Large intestine (tissue), 3 donors: Measurements from ENCODE around the gene RAVER2. TPM values are rescaled to one million over a fixed set of nuclear protein-coding genes. Genes with fewer than 3 reads are reported as not detected.
A peak's percentile ranks its signal among the peaks of the same experiment; 100 is the strongest.
"Not testable (repeated sequence)": the region's sequence is repeated elsewhere in the genome, so short reads cannot be mapped to it uniquely, and the experiment has no call there.

Source experiments
- DNase-seq, 2 donors: peaks; one replicate each; pipeline versions ENCODE4 v3.0.0 to v3.0.0-alpha.2; 2013
- H3K27ac ChIP-seq: one replicate; pipeline ENCODE4 v1.5.1; 2013; ENCODE audit warnings: low read length
- H3K27me3 ChIP-seq: 2 replicates; pipeline ENCODE4 v1.6.1; 2013; ENCODE audit warnings: low read length; ENCODE audit not compliant: control insufficient read depth, insufficient read depth
- H3K36me3 ChIP-seq: 2 replicates; pipeline ENCODE4 v1.6.1; 2013; ENCODE audit warnings: low read length; ENCODE audit not compliant: control insufficient read depth, insufficient read depth
- H3K4me1 ChIP-seq: one replicate; pipeline ENCODE4 v1.6.1; 2013; ENCODE audit warnings: low read length; ENCODE audit not compliant: control insufficient read depth, insufficient read depth
- H3K4me3 ChIP-seq: one replicate; pipeline ENCODE4 v1.5.1; 2013; ENCODE audit warnings: low read length
- H3K9me3 ChIP-seq: one replicate; pipeline ENCODE4 v1.6.1; 2013; ENCODE audit warnings: mild to moderate bottlenecking, low read depth, low read length, moderate library complexity; ENCODE audit not compliant: control insufficient read depth
- WGBS: methylation state at CpG from one replicate; pipeline ENCODE4 v1.1.5; 2013; ENCODE audit warnings: low lambda C conversion rate; ENCODE audit not compliant: insufficient coverage; 5-methylcytosine and 5-hydroxymethylcytosine counted together
- polyA plus RNA-seq: library from polyadenylated mRNA; unstranded; fragments of 120-200 nt; gene quantifications from one replicate; pipeline ENCODE4 v1.2.1, GENCODE V29; 2013

RAVER2 gene
- polyA plus RNA-seq, 1 donor, result 41.7 TPM

DNA sequence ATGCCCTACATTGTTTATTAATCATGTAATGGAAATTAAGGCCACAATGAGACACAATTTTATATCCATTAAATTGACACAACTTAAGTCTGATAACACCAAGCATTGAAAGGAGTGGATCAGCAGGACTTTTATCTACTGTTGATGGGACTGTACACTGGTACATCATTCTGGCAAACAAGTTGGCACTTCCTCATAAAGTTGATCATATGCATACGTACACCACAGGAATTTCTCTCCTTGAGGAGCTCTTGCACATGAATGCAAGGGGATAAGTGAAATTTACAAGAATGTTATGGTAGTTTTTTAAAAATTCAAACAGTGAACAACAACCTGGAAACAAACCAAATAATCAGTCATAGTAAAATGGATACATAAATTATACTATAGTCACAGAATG is 20.1 kb downstream of the RAVER2 start:
- Histone ChIP-seq H3K4me3 (no peak overlapping the region), H3K9me3 (no peaks in the 10 kb centered on the region), H3K27ac (no peak overlapping the region), H3K4me1 (peaks cover 4% of the 10 kb centered on the region), H3K27me3 (no peaks in the 10 kb centered on the region), H3K36me3 (peaks cover 5% of the 10 kb centered on the region)
- no CpG with 5 or more reads among the region's 1 CpG for WGBS
- DNase-seq, result no peak

- Histone ChIP-seq H3K27me3 (no peaks in the 10 kb centered on the region), H3K27ac (no peak overlapping the region), H3K4me3 (no peak overlapping the region), H3K9me3 (no peaks in the 10 kb centered on the region), H3K4me1 (no peaks in the 10 kb centered on the region), H3K36me3 (peaks cover 8% of the 10 kb centered on the region)
- DNase-seq, result peak in 1 of 2 donors; percentile 15
- no CpG with 5 or more reads among the region's 2 CpGs for WGBS
These were observed 21.0 kb downstream of the RAVER2 start for GRCh38 chr1:64765826-64766225.

DNA sequence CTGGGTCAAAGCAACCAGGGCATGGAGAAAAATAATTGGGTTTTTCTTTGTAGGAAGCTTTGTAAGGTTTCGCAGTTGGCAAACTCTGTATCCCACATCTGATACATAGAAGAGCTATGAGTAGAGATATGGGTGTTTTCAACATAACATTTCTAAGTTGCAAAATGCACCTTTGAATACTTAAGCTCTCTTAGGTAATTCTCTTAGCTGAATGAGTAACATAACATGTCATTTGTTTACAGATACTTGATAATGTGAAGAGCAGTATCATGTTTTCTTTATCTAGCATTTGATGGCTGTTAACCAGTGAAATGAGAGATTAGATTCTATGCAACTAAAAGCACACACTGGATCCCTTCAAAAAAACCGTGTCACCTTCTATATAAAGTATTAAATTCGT is 21.6 kb downstream of the RAVER2 start:
- H3K27ac ChIP-seq, result no peak overlapping the region
- no peak overlapping the region for H3K4me3 ChIP-seq
- H3K36me3 ChIP-seq, result peaks cover 8% of the 10 kb centered on the region
- 83% methylated on average over 2 of the region's 3 CpGs for WGBS
- DNase-seq, result peak in 1 of 2 donors; percentile 15
- no peaks in the 10 kb centered on the region for H3K27me3 ChIP-seq
- no peaks in the 10 kb centered on the region for H3K9me3 ChIP-seq
- H3K4me1 ChIP-seq, result no peaks in the 10 kb centered on the region

DNA sequence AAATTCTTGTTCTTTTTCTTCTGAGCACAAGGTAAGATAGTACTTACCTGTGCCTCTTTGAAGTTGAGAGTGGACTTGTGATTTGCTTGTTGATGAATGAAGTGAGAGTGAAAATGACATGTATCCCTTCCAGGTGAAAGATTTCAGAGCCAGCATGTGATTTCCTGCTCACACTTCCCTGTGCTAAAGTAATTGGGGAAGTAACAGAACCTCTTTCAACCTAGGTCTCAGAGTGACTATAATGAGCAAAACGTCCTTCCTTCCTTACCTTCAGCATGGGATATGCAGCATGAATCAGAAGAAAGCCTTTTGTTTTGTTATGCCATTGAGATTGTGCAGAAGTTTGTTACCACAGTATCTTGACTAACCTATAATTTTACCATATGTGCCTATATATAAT is 24.6 kb downstream of the RAVER2 start:
- no peaks in the 10 kb centered on the region for H3K27me3 ChIP-seq
- no peaks in the 10 kb centered on the region for H3K9me3 ChIP-seq
- no peak overlapping the region for H3K27ac ChIP-seq
- no CpG with 5 or more reads among the region's 1 CpG for WGBS
- no peak overlapping the region for H3K4me3 ChIP-seq
- no peak for DNase-seq
- peaks cover 8% of the 10 kb centered on the region for H3K36me3 ChIP-seq
- no peaks in the 10 kb centered on the region for H3K4me1 ChIP-seq

GRCh38 chr1:64769971-64770370 is 25.1 kb downstream of the RAVER2 start:
- H3K27me3 ChIP-seq, result no peaks in the 10 kb centered on the region
- H3K36me3 ChIP-seq, result peaks cover 8% of the 10 kb centered on the region
- no peaks in the 10 kb centered on the region for H3K9me3 ChIP-seq
- H3K4me3 ChIP-seq, result no peak overlapping the region
- H3K27ac ChIP-seq, result no peak overlapping the region
- 100% methylated on average over 1 of the region's 2 CpGs for WGBS
- H3K4me1 ChIP-seq, result no peaks in the 10 kb centered on the region
- no peak for DNase-seq

DNA sequence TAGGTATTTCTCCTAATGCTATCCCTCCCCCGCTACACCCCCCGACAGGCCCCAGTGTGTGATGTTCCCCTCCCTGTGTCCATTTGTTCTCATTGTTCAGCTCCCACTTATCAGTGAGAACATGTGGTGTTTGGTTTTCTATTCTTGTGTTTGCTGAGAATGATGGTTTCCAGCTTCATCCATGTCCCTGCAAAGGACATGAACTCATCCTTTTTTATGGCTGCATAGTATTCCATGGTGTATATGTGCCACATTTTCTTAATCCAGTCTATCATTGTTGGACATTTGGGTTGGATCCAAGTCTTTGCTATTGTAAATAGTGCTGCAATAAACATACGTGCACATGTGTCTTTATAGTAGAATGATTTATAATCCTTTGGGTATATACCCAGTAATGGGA is 28.4 kb downstream of the RAVER2 start:
- H3K36me3 ChIP-seq, result peaks cover 11% of the 10 kb centered on the region
- H3K4me3 ChIP-seq, DNase-seq, H3K27me3 ChIP-seq, H3K9me3 ChIP-seq, H3K4me1 ChIP-seq, H3K27ac ChIP-seq: not testable (repeated sequence)
- 100% methylated on average over 2 of the region's 3 CpGs for WGBS

DNA sequence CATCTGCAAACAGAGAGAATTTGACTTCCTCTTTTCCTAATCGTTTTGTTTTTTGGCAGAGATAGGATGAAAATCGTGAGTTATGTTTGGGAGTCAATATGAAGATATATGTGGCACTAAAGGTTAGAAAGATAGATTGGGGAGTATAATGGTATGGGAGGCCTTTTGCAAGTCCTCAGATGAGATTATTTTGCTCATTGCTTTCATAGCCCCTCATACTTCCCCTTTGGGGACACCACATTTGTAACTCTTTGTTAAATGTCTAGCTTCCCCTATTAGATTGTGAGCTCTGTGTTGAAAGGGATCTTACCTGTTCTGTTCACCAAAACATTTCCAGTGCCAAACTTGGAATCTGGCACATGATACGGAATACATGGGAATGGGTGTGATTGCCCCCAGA is 30.2 kb downstream of the RAVER2 start:
- WGBS, result 80% methylated on average over 1 of the region's 3 CpGs
- no peaks in the 10 kb centered on the region for H3K4me1 ChIP-seq

GRCh38 chr1:64782044-64782443 is 37.2 kb downstream of the RAVER2 start:
- H3K4me3 ChIP-seq, DNase-seq, H3K9me3 ChIP-seq, H3K27me3 ChIP-seq, H3K4me1 ChIP-seq, H3K27ac ChIP-seq: not testable (repeated sequence)
- H3K36me3 ChIP-seq, result peaks cover 17% of the 10 kb centered on the region
- WGBS, result 100% methylated on average over 1 of the region's 6 CpGs

More for the DNA sequence above, 30.2 kb downstream of the RAVER2 start:
- no peaks in the 10 kb centered on the region for H3K9me3 ChIP-seq
- DNase-seq, result no peak
- H3K36me3 ChIP-seq, result peaks cover 6% of the 10 kb centered on the region
- no peak overlapping the region for H3K4me3 ChIP-seq
- H3K27me3 ChIP-seq, result no peaks in the 10 kb centered on the region
- no peak overlapping the region for H3K27ac ChIP-seq

DNA sequence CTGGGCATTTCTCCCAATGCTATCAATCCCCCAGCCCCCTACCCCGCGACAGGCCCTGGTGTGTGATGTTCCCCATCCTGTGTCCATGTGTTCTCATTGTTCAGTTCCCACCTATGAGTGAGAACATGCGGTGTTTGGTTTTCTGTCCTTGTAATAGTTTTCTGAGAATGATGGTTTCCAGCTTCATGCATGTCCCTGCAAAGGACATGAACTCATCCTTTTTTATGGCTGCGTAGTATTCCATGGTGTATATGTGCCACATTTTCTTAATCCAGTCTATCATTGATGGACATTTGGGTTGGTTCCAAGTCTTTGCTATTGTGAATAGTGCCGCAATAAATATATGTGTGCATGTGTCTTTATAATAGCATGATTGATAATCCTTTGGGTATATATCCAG is 38.0 kb downstream of the RAVER2 start:
- not testable (repeated sequence) for DNase-seq, H3K27me3 ChIP-seq, H3K4me3 ChIP-seq, H3K9me3 ChIP-seq, H3K27ac ChIP-seq, H3K4me1 ChIP-seq
- WGBS, result no CpG with 5 or more reads among the region's 5 CpGs
- H3K36me3 ChIP-seq, result peaks cover 21% of the 10 kb centered on the region

GRCh38 chr1:64790832-64791487 is 46.1 kb downstream of the RAVER2 start:
- DNase-seq, result no peak
- no peaks in the 10 kb centered on the region for H3K4me1 ChIP-seq
- no CpG with 5 or more reads among the region's 2 CpGs for WGBS
- H3K27ac ChIP-seq, result no peak overlapping the region
- H3K9me3 ChIP-seq, result peaks cover 4% of the 10 kb centered on the region
- peaks cover 23% of the 10 kb centered on the region for H3K36me3 ChIP-seq
- H3K27me3 ChIP-seq, result no peaks in the 10 kb centered on the region
- no peak overlapping the region for H3K4me3 ChIP-seq

DNA sequence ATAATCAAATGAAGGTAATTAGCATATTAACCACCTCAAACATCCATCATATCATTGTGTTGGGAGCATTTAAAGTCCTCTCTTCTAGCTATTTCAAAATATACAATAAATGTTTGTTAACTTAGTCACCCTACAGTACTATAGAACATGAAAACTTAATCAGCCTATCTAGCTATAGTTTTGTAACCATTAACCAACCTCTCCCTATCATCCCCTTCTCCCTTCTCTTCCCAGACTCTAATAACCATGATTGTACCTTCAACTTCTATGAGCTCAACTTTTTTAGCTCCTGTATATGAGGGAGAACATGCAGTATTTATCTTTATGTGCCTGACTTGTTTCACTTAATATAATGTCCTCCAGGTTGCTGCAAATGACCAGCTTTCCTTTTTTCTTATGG is 54.0 kb downstream of the RAVER2 start:
- Histone ChIP-seq H3K27me3 (no peaks in the 10 kb centered on the region), H3K27ac (peak overlapping the region; percentile 26), H3K36me3 (no peaks in the 10 kb centered on the region), H3K4me3 (no peak overlapping the region), H3K9me3 (no peaks in the 10 kb centered on the region), H3K4me1 (no peaks in the 10 kb centered on the region)
- peak; percentile 60 to 79 for DNase-seq
